ENCODE measurements around the gene CDKN3. TPM values are rescaled to one million over a fixed set of nuclear protein-coding genes. Genes with fewer than 3 reads are reported as not detected.

CDKN3 gene
- total RNA-seq, 1 donor from 2014 or later: 10.3 TPM

DNA sequence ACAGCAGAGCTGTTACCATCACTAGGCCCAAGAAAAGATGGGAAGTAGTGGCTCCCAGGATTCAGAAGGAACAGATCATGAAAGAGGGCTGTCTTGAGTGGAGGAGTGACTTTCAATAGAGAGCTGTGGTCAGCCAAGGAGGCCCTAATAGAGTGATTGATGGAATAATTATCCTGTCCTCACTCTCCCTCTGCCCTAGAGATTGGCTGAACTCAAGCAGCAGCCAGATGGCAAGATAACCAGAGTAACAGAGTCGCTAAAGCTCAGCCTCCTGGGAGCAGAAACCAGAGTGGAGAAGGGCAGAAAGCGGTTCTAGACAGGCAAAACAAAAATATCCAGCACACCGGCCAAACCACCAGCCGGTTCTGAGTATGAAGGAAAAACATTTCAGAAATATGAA, 68.8 kb downstream of the CDKN3 start:
- peaks cover 7% of the 10 kb centered on the region for H3K36me3 Mint-ChIP-seq
- no peaks in the 10 kb centered on the region for H3K27me3 Mint-ChIP-seq (ENCODE audit: low read depth)
- peaks cover 12% of the 10 kb centered on the region for H3K9me3 Mint-ChIP-seq
- H3K4me3 Mint-ChIP-seq: no peak overlapping the region
- TF ChIP-seq, protein P1, sequence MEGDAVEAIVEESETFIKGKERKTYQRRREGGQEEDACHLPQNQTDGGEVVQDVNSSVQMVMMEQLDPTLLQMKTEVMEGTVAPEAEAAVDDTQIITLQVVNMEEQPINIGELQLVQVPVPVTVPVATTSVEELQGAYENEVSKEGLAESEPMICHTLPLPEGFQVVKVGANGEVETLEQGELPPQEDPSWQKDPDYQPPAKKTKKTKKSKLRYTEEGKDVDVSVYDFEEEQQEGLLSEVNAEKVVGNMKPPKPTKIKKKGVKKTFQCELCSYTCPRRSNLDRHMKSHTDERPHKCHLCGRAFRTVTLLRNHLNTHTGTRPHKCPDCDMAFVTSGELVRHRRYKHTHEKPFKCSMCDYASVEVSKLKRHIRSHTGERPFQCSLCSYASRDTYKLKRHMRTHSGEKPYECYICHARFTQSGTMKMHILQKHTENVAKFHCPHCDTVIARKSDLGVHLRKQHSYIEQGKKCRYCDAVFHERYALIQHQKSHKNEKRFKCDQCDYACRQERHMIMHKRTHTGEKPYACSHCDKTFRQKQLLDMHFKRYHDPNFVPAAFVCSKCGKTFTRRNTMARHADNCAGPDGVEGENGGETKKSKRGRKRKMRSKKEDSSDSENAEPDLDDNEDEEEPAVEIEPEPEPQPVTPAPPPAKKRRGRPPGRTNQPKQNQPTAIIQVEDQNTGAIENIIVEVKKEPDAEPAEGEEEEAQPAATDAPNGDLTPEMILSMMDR (IDR thresholded peaks at IDR 0.05; ENCODE audit: unreplicated experiment): no peak
- peaks cover 2% of the 10 kb centered on the region for H3K4me1 Mint-ChIP-seq
- H3K27ac Mint-ChIP-seq: no peak overlapping the region
- no peak for DNase-seq (ENCODE audit: low spot score in 2 of 2, unreplicated experiment in 2 of 2)

DNA sequence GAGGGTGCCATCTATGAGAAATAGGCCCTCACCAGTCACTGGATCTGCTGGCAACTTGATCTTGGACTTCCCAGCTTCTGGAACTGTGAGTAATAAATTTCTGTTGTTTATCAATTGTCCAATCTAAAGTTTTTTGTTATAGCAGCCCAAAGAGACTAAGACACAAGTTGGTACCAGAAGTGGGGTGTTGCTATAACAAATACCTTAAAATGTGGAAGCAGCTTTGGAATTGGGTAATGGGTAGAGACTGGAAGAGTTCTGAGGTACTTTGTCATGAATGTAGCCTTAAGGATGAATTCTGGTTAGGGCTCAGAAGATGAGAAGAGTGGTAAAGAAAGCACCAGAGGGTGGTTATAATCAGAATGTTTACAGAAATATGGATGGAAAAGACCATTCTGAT, 70.5 kb downstream of the CDKN3 start:
- TF ChIP-seq, protein P1 (IDR thresholded peaks at IDR 0.05; ENCODE audit: unreplicated experiment): no peak
- H3K36me3 Mint-ChIP-seq: peaks cover 9% of the 10 kb centered on the region
- H3K27me3 Mint-ChIP-seq (ENCODE audit: low read depth): no peaks in the 10 kb centered on the region
- H3K4me1 Mint-ChIP-seq: peaks cover 5% of the 10 kb centered on the region
- H3K9me3 Mint-ChIP-seq: peaks cover 12% of the 10 kb centered on the region
- no peak overlapping the region for H3K4me3 Mint-ChIP-seq
- no peak for DNase-seq (ENCODE audit: low spot score in 2 of 2, unreplicated experiment in 2 of 2)
- H3K27ac Mint-ChIP-seq: no peak overlapping the region

Other genes starting within 250 kb of the CDKN3 start
- 95.8 to 101 TPM (median 97.6 TPM) in 3 replicates for gene CNIH1, start 44.4 kb downstream of the CDKN3 start, total RNA-seq
- gene GMFB, start 92.0 kb downstream of the CDKN3 start, total RNA-seq: 56.1 to 56.5 TPM (median 56.1 TPM) in 3 replicates
- gene CGRRF1, start 112.9 kb downstream of the CDKN3 start, total RNA-seq: 15.4 to 17.1 TPM (median 16.8 TPM) in 3 replicates
- 27.8 to 30.0 TPM (median 29.6 TPM) in 3 replicates for gene SAMD4A, start 170.1 kb downstream of the CDKN3 start, total RNA-seq

All from mesothelial cell of epicardium (in vitro differentiated cells).